ENCODE data around the gene ELANE. TPM values are rescaled to one million over a fixed set of nuclear protein-coding genes. Genes with fewer than 3 reads are reported as not detected.
A peak's percentile ranks its signal among the peaks of the same experiment; 100 is the strongest.

Gene ELANE
- polyA plus RNA-seq, 1 experiment: not detected

DNA sequence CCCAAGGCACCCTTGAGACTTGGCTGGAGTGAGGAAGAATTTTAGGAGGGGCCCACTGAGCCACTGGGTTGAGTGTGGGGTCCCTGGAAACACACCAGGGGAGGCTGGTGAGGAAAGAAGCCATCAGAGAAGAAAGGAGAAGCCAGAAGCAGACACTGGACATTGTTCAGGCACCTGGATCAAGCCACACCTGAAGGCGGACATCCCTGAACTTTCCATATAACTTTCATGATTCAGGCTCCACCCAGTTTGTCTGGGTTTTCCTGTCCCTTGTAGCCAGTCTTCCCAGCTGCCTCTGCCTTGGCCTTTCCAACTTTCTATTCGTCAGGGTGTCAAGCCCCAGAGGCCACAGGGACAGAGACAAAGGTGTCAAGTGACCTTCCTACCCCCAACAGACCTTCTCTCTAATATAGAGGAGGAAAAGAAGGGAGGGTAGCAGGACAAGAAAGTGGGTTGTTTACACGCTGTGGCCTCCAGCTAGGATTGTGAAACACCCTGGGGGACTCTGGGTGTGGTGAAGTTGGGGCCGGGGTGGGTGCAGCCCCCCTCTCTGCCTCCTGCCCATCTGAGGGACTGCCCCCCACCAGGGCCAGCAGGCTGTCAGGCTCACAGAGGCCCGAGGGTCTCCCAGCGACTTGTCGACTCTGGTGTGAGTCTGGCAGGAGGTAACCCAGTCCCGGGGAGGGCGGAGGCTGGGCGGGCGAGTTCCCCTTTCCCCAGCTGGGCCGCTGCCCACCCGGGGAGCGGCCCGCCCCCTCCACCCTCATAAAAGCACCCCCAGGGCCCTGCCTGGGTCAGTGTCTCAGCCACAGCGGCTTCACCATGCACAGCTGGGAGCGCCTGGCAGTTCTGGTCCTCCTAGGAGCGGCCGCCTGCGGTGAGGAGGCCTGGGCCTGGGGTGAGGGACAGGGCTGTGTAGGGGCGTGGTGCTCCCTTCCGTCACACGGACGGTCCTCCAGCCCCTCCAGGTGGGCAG is 7.1 kb downstream of the ELANE start, which contains the start of gene CFD:
Gene CFD (plus strand): TSS at position 797 of the 976 bp plus-strand sequence. CDS start 26 bp downstream, at position 823.
- Histone ChIP-seq H3K27ac (ENCODE audit: low read depth, low read length) (no peak within 1 kb of the TSS), H3K9me3 (ENCODE audit: control insufficient read depth, insufficient read depth, low read length) (peaks cover 6% of the 10 kb centered on the region; the same call in 1 of the 2 replicates), H3K27me3 (ENCODE audit: control insufficient read depth, insufficient read depth, low read length) (peaks cover 3% of the 10 kb centered on the region), H3K4me3 (ENCODE audit: low read depth, low read length) (peak within 1 kb of the TSS; percentile 49)
- TF ChIP-seq CTCF (IDR thresholded peaks at IDR 0.05; ENCODE audit: low read depth, low read length): no peak
- ChIA-PET CTCF (interaction anchor here (0.7 kb wide), 1 partner anchor 63 kb away, joined by 7 read pairs; no protein-coding TSS in a partner anchor), POLR2A (interaction anchor here (1.6 kb wide), 1 partner anchor 55 kb away, joined by 4 read pairs; no protein-coding TSS in a partner anchor)
- DNase-seq (ENCODE audit: low read depth, low spot score): no peak

GRCh38 chr19:861141-861755 is 9.1 kb downstream of the ELANE start:
- POLR2A ChIA-PET: interaction anchor here (0.7 kb wide), 1 partner anchor 10 kb away, joined by 4 read pairs; no protein-coding TSS in a partner anchor
- DNase-seq (ENCODE audit: low read depth, low spot score): no peak
- TF ChIP-seq CTCF (IDR thresholded peaks at IDR 0.05; ENCODE audit: low read depth, low read length): no peak
- H3K9me3 ChIP-seq (ENCODE audit: control insufficient read depth, insufficient read depth, low read length): peaks cover 6% of the 10 kb centered on the region; the same call in 1 of the 2 replicates
- CTCF ChIA-PET: interaction anchor here (0.6 kb wide), 1 partner anchor 140 kb away, joined by 3 read pairs; no protein-coding TSS in a partner anchor
- H3K4me3 ChIP-seq (ENCODE audit: low read depth, low read length): no peak overlapping the region
- no peak overlapping the region for H3K27ac ChIP-seq (ENCODE audit: low read depth, low read length)
- peaks cover 3% of the 10 kb centered on the region for H3K27me3 ChIP-seq (ENCODE audit: control insufficient read depth, insufficient read depth, low read length)

DNA sequence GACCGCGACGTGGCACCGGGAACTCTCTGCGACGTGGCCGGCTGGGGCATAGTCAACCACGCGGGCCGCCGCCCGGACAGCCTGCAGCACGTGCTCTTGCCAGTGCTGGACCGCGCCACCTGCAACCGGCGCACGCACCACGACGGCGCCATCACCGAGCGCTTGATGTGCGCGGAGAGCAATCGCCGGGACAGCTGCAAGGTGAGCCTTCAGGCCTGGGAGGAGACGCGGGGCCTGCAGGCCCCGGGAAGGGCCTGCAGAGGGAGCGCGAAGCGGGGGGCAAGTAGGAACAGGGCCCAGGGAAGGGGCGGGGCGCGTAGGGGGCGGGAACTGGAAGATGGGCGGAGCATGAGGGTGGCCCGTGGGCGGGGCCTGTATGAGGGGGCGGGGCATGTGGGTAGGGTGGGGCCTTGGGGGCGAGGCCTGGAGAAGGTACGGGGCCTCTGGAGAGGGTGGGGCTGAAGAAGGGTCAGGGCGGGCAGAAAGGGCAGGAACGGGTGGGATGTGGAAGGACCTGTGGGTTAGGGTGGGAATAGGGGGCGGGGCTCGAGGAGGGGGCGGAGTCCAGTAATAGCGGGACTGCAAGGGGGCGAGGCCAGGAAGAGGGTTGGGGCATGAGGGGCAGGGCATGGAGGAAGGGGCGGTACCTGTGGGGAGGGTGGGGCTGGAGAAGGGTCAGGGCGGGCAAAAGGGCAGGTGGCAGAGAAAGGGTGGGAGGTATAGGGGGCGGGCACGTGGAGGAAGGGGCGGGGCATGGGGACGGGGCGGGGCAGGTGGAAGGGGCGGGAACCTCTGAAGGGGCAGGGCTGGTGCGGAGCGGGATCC is 9.9 kb downstream of the ELANE start:
- POLR2A ChIA-PET: interaction anchor here (0.7 kb wide), 1 partner anchor 11 kb away, joined by 4 read pairs; no protein-coding TSS in a partner anchor
- H3K27me3 ChIP-seq (ENCODE audit: control insufficient read depth, insufficient read depth, low read length): peaks cover 3% of the 10 kb centered on the region
- TF ChIP-seq CTCF (IDR thresholded peaks at IDR 0.05; ENCODE audit: low read depth, low read length): no peak
- H3K9me3 ChIP-seq (ENCODE audit: control insufficient read depth, insufficient read depth, low read length): peaks cover 6% of the 10 kb centered on the region; the same call in 1 of the 2 replicates
- H3K27ac ChIP-seq (ENCODE audit: low read depth, low read length): no peak overlapping the region
- CTCF ChIA-PET: interaction anchor here (0.6 kb wide), 1 partner anchor 139 kb away, joined by 3 read pairs; no protein-coding TSS in a partner anchor
- no peak overlapping the region for H3K4me3 ChIP-seq (ENCODE audit: low read depth, low read length)
- DNase-seq (ENCODE audit: low read depth, low spot score): no peak

DNA sequence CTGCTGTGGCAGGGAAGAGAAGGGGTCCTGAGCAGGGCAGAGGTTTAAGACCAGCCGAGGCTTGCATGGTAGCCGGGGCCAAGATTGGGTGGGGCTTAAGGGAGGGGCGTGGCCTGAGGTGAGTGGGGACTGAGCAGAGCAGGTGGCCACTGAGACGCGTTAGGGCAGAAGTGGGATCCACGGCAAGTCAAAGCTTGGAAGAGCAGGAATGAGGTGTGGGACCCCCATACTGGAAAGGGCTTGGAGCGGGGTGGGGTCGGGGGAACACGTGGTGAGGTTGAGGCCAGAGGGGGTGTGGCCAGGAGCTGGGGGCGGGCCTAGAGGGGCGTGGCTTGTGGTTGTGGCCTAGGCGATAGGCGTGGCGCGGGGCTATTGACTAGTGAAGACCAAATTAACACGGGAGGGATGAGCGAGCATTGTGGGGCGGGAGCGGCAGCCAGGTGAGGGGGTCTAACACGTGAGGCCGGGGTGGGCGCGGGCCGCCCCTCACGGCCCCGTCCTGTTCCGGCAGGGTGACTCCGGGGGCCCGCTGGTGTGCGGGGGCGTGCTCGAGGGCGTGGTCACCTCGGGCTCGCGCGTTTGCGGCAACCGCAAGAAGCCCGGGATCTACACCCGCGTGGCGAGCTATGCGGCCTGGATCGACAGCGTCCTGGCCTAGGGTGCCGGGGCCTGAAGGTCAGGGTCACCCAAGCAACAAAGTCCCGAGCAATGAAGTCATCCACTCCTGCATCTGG is 10.6 kb downstream of the ELANE start:
- no peak overlapping the region for H3K4me3 ChIP-seq (ENCODE audit: low read depth, low read length)
- DNase-seq (ENCODE audit: low read depth, low spot score): no peak
- peaks cover 6% of the 10 kb centered on the region; the same call in 1 of the 2 replicates for H3K9me3 ChIP-seq (ENCODE audit: control insufficient read depth, insufficient read depth, low read length)
- H3K27ac ChIP-seq (ENCODE audit: low read depth, low read length): no peak overlapping the region
- ChIA-PET POLR2A (interaction anchor here (0.8 to 1.7 kb wide), 3 partner anchors 9 to 30 kb away, joined by 3 to 8 read pairs (median 3); partner anchors contain the start of gene MED16), CTCF (no interaction called here)
- H3K27me3 ChIP-seq (ENCODE audit: control insufficient read depth, insufficient read depth, low read length): peaks cover 3% of the 10 kb centered on the region
- TF ChIP-seq CTCF (IDR thresholded peaks at IDR 0.05; ENCODE audit: low read depth, low read length): no peak
